Bronchial smooth muscle cell (primary cell): Measurements from ENCODE around the gene BBX. TPM values are rescaled to one million over a fixed set of nuclear protein-coding genes. Genes with fewer than 3 reads are reported as not detected.

Experiments
- total RNA-seq: library from RNA; depleted of rRNA; stranded (reverse); fragments of >200 nt; gene quantifications from 2 replicates; pipeline ENCODE4 v1.2.1, GENCODE V29; 2014

The BBX gene
- total RNA-seq: 26.1 and 30.3 TPM in 2 replicates

DNA sequence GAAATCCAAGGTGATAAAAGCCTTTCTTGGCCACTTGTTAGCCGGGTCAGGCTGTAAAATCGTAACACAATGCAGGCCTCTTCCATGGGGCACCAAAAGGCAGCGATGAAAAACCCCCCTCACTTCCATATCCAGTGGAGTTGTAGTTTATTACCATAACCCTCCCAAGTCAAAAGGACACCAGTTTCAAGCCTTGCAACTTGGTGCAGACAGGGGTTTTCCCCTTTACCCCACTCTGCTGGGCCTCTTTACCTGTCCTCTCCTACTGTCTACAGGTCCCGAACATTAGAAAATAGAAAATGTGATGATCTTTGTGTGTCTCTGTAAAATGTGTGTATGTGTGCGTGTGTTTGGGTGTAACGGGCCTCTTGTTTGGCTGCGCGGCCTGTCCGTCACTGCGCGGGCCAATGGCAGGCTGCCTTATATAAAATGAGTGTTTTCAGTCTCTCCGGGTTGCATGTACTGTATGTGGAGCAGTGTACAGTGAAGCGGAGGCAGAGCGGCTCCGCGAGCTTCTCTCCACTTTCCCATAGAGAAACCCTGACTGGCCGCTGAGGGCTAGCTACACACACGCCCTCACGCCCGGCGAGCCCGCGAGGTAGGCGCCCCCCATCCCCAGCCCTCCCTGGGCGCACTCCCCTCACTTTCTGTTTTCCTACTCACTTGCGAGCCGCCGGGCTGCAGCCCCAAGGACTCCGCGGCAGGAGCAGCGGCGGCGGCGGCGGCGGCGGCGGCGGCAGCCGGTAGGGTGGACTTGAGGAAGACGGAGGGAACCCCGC lies at the start of gene BBX:
TSS of gene BBX (plus strand) at position 453 of the 779 bp plus-strand sequence. CDS start 187,499 bp downstream, outside the sequence.

Other genes with a start within 250 kb of the BBX start
- gene CCDC54, start 145.5 kb upstream of the BBX start, total RNA-seq: not detected in 2 replicates